Keratinocyte (primary cell): ENCODE data around the gene TRIL. TPM values are rescaled to one million over a fixed set of nuclear protein-coding genes. Genes with fewer than 3 reads are reported as not detected.

Experiments
- DNase-seq: peaks from one replicate; pipeline ENCODE4 v3.0.0-alpha.2; 2011; ENCODE audit warnings: low read depth, missing footprints, low spot score
- FAIRE-seq: peaks from 2 replicates; lab custom pipeline; 2011; peaks lifted over from hg19 to GRCh38; lab: Jason Lieb, UNC
- H2AFZ ChIP-seq: 2 replicates; pipeline ENCODE4 v1.6.0; 2012; ENCODE audit warnings: low read length, control low read depth, inconsistent platforms; ENCODE audit not compliant: control insufficient read depth
- H3K27ac ChIP-seq: 2 replicates; pipeline ENCODE4 v1.5.1; 2011; ENCODE audit warnings: low read length; ENCODE audit not compliant: control insufficient read depth, insufficient read depth
- H3K27me3 ChIP-seq: 3 replicates; pipeline ENCODE4 v1.6.0; 2011; ENCODE audit warnings: low read length; ENCODE audit not compliant: control insufficient read depth, insufficient read depth; ENCODE audit errors: extremely low read depth
- H3K36me3 ChIP-seq, 2 experiments: 2 replicates in 1 of 2; 3 replicates in 1 of 2; pipeline ENCODE4 v1.5.1; 2011; ENCODE audit warnings: low read length in 2 of 2, mild to moderate bottlenecking in 1 of 2; ENCODE audit not compliant: control insufficient read depth in 2 of 2, insufficient read depth in 2 of 2; ENCODE audit errors: extremely low read depth in 1 of 2
- H3K4me1 ChIP-seq: 3 replicates; pipeline ENCODE4 v1.5.1; 2011; ENCODE audit warnings: low read length; ENCODE audit not compliant: control insufficient read depth, insufficient read depth; ENCODE audit errors: extremely low read depth
- H3K4me2 ChIP-seq: 3 replicates; pipeline ENCODE4 v1.6.0; 2011; ENCODE audit warnings: low read depth, low read length; ENCODE audit not compliant: control insufficient read depth, insufficient read depth; ENCODE audit errors: extremely low read depth
- H3K4me3 ChIP-seq, 3 experiments: fragments of 200-600 bp in 1 of 3; sonication (generic) in 1 of 3; 2 replicates in 2 of 3; 3 replicates in 1 of 3; pipeline ENCODE4 v1.5.1; 2011 to 2016; ENCODE audit warnings: low read length in 3 of 3, mild to moderate bottlenecking in 3 of 3, control low read depth in 2 of 3, inconsistent platforms in 1 of 3, low read depth in 1 of 3, mixed read lengths in 1 of 3, mixed run types in 1 of 3, moderate library complexity in 1 of 3; ENCODE audit not compliant: control insufficient read depth in 2 of 3, insufficient read depth in 2 of 3; ENCODE audit errors: extremely low read depth in 1 of 3
- H3K79me2 ChIP-seq: 2 replicates; pipeline ENCODE4 v1.6.0; 2012; ENCODE audit warnings: low read length; ENCODE audit not compliant: control insufficient read depth, insufficient read depth
- H3K9ac ChIP-seq: 3 replicates; pipeline ENCODE4 v1.6.0; 2011; ENCODE audit warnings: low read length; ENCODE audit not compliant: control insufficient read depth, insufficient read depth; ENCODE audit errors: extremely low read depth
- H3K9me1 ChIP-seq: 3 replicates; pipeline ENCODE4 v1.6.0; 2011; ENCODE audit warnings: low read length; ENCODE audit not compliant: control insufficient read depth, insufficient read depth; ENCODE audit errors: extremely low read depth
- H3K9me3 ChIP-seq: 2 replicates; pipeline ENCODE4 v1.5.1; 2012; ENCODE audit warnings: low read depth, low read length; ENCODE audit not compliant: control insufficient read depth
- H4K20me1 ChIP-seq: 3 replicates; pipeline ENCODE4 v1.6.0; 2011; ENCODE audit warnings: low read length; ENCODE audit not compliant: control insufficient read depth, insufficient read depth; ENCODE audit errors: extremely low read depth
- CTCF ChIP-seq, 3 experiments: IDR thresholded peaks in 1 of 3; conservative IDR thresholded peaks in 1 of 3; optimal IDR thresholded peaks in 1 of 3; 2 replicates in 2 of 3; 3 replicates in 1 of 3; pipeline versions ENCODE3 to v1.5.1; 2011; ENCODE audit warnings: low read length in 3 of 3, mild to moderate bottlenecking in 3 of 3, moderate library complexity in 2 of 3, control low read depth in 1 of 3, inconsistent platforms in 1 of 3; ENCODE audit not compliant: insufficient read depth in 2 of 3; ENCODE audit errors: extremely low read depth in 1 of 3
- EZH2 ChIP-seq: IDR thresholded peaks from one replicate; pipeline ENCODE4 v1.6.1; 2012; ENCODE audit warnings: inconsistent platforms, mild to moderate bottlenecking, low read length, moderate library complexity
- dilution Hi-C: fragments of 300-500 bp; cut with MboI; formaldehyde crosslinking; loops from one replicate; pipeline ENCODE4 v1.7.0; 2020; ENCODE audit warnings: low sequenced_read_pairs; ENCODE audit not compliant: extremely low pct_ligation_motif_present
- polyA plus RNA-seq, 5 experiments: library from polyadenylated mRNA; depleted of rRNA in 3 of 5; stranded (reverse) in 3 of 5; stranded (forward) in 1 of 5; unstranded in 1 of 5; fragments of >200 nt; gene quantifications; 1 replicate in 1 of 5; 2 replicates in 3 of 5; 3 replicates in 1 of 5; pipeline versions ENCODE4 v1.2.1 to v1.2.3, GENCODE V29; 2011 to 2012; ENCODE audit warnings: missing spikeins in 2 of 5, low read depth in 1 of 5, low replicate concordance in 1 of 5

Gene TRIL
- polyA plus RNA-seq, 1 donor (not counting 4 experiments of a cell fraction or from before 2014, with no cell fraction given): 0.03 TPM

- TF ChIP-seq CTCF (optimal IDR thresholded peaks at IDR 0.05 in 1 of 3, IDR thresholded peaks at IDR 0.05 in 1 of 3, conservative IDR thresholded peaks at IDR 0.05 in 1 of 3; ENCODE audit: extremely low read depth in 1 of 3, insufficient read depth in 2 of 3, low read length in 3 of 3) (no peak), EZH2 (no peak)
- H3K4me3 ChIP-seq: no peak overlapping the region
- H3K9me3 ChIP-seq: peaks cover 7% of the 10 kb centered on the region
- no peak overlapping the region for H3K4me2 ChIP-seq
- FAIRE-seq: no peak
- H2AFZ ChIP-seq: no peak overlapping the region
- H3K36me3 ChIP-seq: no peaks in the 10 kb centered on the region
- H3K4me1 ChIP-seq: no peaks in the 10 kb centered on the region
- DNase-seq: no peak
- dilution Hi-C loops: no loop called here
- H3K79me2 ChIP-seq: no peaks in the 10 kb centered on the region
- H3K9me1 ChIP-seq: no peaks in the 10 kb centered on the region
- no peak overlapping the region for H3K27ac ChIP-seq
- H3K27me3 ChIP-seq: no peaks in the 10 kb centered on the region
- no peak overlapping the region for H3K9ac ChIP-seq
- H4K20me1 ChIP-seq: no peaks in the 10 kb centered on the region
Measured at GRCh38 chr7:28977881-28978280, 19.8 kb upstream of the TRIL start.

DNA sequence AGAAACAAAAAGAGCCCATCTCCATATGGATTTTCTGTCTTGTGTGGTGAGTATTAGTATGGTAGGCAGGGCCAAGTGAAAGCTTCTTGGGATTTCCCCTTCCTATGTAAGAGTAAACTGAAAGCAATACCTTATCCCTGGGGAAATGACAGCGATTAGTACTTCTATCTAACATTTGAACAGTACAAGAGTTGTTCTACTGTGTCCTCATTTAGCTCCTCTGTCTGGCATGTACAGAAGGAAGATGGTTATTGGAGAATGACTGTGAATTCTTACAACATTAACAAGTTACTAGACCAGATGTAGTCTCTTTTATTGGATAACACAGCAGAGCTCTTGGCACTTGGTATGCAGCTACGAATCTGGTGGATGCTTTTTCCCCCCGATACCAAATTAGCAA is 17.9 kb upstream of the TRIL start:
- H3K36me3 ChIP-seq: no peaks in the 10 kb centered on the region
- H3K4me2 ChIP-seq: no peak overlapping the region
- no peaks in the 10 kb centered on the region for H3K27me3 ChIP-seq
- H4K20me1 ChIP-seq: no peaks in the 10 kb centered on the region
- H3K79me2 ChIP-seq: no peaks in the 10 kb centered on the region
- TF ChIP-seq EZH2 (no peak), CTCF (optimal IDR thresholded peaks at IDR 0.05 in 1 of 3, IDR thresholded peaks at IDR 0.05 in 1 of 3, conservative IDR thresholded peaks at IDR 0.05 in 1 of 3; ENCODE audit: extremely low read depth in 1 of 3, insufficient read depth in 2 of 3, low read length in 3 of 3) (no peak)
- no peaks in the 10 kb centered on the region for H3K9me1 ChIP-seq
- H3K9me3 ChIP-seq: peaks cover 10% of the 10 kb centered on the region
- no peak overlapping the region for H3K4me3 ChIP-seq
- no peak for FAIRE-seq
- DNase-seq: no peak
- H3K27ac ChIP-seq: no peak overlapping the region
- H3K4me1 ChIP-seq: no peaks in the 10 kb centered on the region
- no peak overlapping the region for H2AFZ ChIP-seq
- H3K9ac ChIP-seq: no peak overlapping the region
- dilution Hi-C loops: no loop called here
